GM18907 (cell line): Measurements from ENCODE around the gene ELAPOR1.

Source experiments
- ATAC-seq: cut with Tn5 transposase; IDR thresholded peaks from one replicate; pipeline ENCODE4 v1.9.1; 2021; ENCODE audit warnings: mild to moderate bottlenecking, moderate library complexity; ENCODE audit not compliant: unreplicated experiment

Gene ELAPOR1

DNA sequence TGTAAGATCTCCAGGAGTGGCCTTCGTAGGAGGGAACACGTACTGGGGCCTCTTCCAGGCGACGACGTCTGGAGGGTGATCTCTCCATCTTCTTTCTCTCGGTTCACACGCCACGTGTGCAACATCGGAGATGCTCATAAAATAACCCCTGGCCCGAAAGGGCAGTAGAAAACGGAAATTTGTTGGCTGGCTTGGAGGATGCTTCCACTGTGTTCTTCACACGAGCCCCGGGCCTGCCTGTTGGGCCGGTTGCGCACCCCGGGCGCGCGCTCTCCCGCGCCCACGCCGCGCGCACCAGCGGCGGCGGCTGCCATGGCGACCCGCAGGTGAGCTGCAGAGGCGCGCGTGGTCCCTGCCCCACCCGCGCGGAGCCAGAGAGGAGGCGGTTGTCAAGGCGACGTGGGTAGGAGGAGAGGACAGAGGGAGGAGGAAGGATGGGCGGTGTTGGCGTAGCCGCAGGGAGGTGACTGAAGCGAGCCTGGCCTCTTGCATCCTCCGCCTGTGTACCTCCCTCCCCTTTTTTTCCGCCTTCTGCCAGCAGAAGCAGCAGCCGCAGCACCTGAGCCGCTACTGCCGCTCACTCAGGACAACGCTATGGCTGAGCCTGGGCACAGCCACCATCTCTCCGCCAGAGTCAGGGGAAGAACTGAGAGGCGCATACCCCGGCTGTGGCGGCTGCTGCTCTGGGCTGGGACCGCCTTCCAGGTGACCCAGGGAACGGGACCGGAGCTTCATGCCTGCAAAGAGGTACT lies at the start of gene ELAPOR1:
ELAPOR1 (plus strand) TSS at position 526 of the 752 bp plus-strand sequence; CDS start at position 595, 69 bp downstream.
- ATAC-seq = peak; percentile 67

- no peak for ATAC-seq
These were observed 48.8 kb upstream of the ELAPOR1 start for GRCh38 chr1:109065137-109065536.

DNA sequence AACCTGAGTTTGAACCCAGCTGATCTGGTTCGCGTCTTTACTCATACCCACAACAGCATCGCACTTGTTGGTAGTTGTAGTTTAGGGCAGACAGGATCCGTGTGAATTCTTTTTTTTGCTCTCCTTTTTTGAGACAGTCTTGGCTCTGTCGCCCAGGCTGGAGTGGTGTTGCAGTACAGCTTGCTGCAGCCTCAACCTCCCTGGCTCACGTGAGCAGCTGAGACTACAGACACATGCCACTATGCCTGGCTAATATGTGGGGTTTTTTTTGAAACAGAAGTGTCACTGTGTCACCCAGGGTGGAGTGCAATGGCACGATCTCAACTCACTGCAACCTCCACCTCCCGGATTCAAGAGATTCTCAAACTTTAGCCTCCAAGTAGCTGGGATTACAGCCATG lies 46.0 kb upstream of the ELAPOR1 start:
- no peak for ATAC-seq

DNA sequence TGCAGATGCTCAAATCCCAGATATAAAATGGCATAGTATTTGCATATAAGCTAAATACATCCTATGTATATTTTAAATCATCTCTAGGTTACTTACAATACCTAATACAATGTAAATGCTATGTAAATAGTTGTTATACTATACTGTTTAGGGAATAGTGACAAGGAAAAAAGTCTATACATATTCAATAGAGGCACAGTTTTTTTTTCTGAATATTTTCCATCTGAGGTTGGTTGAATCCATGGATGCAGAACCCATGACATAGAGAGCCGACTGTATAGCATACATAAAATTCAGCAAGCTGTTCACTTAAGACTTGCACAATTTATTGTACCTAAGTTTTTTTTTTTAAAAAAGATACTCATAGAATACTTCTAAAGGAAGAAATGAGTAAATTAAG lies 44.6 kb upstream of the ELAPOR1 start:
- ATAC-seq = no peak

GRCh38 chr1:109075531-109076490 lies 38.1 kb upstream of the ELAPOR1 start, which contains the start of gene TAF13:
Gene TAF13 (minus strand): TSS chr1:109076003. CDS start chr1:109075947, 56 bp downstream.
- peak; percentile 97 for ATAC-seq

DNA sequence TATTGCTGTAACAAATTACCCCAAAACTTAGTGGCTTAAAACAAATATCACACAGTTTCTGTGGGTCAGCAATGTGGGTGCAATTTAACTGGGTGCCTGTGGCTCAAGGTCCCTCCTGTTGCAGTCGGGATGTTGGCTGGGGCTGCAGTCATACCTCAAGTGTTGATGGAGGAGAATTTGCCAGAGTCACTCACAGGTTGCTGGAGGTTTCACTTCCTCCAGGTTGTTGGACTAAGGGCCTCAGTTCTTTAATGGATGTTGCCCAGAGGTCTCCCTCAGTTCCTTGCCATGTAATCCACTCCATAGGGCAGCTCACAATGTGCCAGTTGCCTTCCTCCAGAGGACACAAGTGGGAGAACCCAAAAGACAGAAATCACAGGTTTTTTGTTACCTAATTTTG lies 35.6 kb upstream of the ELAPOR1 start:
- ATAC-seq = no peak

DNA sequence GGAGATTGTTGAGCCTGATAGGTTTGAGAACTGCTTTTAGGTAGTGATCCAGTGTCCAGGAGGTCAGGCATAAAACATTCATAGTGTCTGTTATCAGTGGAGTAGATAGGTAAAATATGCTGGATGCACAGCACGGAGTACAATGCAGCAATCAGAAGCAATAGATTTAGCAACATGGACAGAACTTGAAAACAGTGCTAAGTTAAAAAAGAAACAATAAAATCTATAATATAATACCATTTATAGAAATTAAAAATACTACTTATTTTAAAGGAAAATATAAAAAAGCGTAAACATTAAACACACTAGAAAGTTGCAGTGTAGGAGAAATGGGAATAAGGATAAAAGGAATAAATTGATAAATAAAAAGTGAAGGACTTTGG lies 34.7 kb upstream of the ELAPOR1 start:
- no peak for ATAC-seq

- no peak for ATAC-seq
These were observed 33.4 kb upstream of the ELAPOR1 start for GRCh38 chr1:109080441-109081082.

- ATAC-seq = no peak
These were observed 30.4 kb upstream of the ELAPOR1 start for GRCh38 chr1:109083501-109083900.

DNA sequence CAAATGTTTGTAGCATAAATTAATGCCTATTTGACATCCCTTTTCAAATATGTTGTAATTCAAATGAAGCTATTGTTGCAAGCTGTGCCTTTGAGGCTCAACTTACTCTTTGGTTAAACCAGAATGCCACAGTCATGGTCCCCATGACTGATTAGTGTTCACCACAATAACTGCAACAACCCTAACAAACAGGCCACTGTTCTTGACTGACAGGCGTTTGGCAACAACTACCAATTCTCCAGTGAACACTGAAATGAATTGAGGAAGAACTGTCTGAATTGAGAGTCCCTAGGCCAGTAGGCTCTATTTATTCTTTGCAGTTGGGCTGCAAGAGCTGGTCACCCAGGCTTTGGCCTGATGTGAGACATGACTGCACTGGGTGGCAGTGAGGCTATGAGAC lies 30.0 kb upstream of the ELAPOR1 start:
- ATAC-seq = no peak

- no peak for ATAC-seq
These were observed 29.1 kb upstream of the ELAPOR1 start for GRCh38 chr1:109084563-109085517.

- ATAC-seq = no peak
These were observed 24.5 kb upstream of the ELAPOR1 start for GRCh38 chr1:109089242-109090015.

DNA sequence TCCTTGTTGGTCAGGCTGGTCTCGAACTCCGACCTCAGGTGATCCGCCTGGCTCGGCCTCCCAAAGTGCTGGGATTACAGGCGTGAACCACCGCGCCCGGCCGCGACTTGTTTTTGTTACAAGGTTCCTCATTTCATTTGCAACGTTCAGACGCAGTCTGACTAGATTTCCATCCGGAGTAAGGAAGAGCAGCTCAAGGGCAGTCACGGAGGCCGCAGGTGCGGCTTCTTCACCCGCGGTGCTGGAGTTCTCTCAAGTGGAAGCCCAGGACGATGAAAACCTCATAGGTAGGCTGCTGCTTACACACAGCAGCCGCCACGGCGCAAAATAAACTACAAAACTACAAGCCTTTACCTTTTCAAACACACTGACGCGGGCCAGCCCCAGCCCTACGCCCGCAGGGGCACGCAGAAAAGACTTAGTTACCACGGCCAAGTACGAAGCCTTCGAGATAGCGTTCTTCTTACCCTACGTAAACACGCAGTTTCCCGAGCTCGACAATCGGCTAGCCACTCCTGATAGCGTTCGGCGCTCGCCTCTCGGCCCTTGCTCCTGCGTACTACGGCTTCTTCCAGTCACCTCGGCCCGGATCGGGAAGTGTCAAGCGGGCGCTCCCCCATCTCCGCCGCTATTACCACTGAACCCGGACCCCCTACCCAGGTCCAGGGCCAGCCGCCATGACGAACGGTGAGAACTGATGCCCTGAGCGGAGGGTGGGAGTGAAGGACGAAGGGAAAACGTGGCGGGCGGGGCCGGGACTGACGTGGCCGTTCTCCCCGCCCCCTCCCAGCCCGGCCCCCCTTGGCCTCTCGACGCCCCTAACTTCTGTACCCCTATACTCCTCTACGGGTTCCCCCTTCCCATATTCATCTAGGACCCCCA lies 23.5 kb upstream of the ELAPOR1 start, which contains the start of gene TMEM167B:
TMEM167B (plus strand) TSS at position 569 of the 882 bp plus-strand sequence; CDS start at position 678, 109 bp downstream.
- ATAC-seq = peak; percentile 92

DNA sequence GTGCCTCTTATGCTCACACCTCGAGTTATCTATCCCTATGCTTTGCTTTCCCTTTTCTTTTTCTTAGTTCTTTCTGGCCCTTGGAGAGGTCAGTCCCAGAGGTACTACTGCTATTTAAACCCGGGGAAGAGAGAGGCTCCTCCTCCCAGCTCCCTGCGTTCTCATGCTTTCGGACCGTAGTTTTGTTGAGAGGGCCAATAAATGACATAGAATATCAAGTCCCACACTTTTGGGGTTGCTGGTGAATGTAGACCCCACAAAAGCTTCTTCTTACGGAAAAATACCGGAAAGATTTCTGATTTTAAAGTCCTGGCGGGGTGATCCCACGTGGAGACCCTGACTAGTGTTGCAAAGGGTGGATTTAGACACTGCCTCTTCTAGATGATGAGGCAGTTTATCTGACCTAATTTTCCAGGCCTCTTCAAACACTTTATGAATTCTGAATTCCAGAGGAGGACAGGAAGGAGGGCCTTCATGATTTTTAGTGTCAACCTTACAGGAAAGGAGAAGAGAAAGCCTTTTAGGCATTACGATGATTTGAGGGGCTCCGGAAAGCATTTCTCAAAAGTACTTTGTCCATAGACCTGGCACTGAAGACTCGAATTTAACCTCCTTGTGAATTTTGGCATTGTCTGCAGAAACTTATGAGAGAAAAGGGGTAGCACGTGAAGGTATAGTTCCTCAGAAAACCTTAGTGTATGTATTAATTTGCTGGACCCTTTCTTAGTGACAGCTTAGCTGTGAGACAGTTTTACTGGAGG lies 22.7 kb upstream of the ELAPOR1 start:
- ATAC-seq = peak; percentile 52

- ATAC-seq = no peak
These were observed 22.1 kb upstream of the ELAPOR1 start for GRCh38 chr1:109091839-109092193.

GRCh38 chr1:109094377-109094803 lies 19.5 kb upstream of the ELAPOR1 start:
- ATAC-seq = no peak

GRCh38 chr1:109094871-109095270 lies 19.0 kb upstream of the ELAPOR1 start:
- no peak for ATAC-seq

GRCh38 chr1:109095631-109096030 lies 18.3 kb upstream of the ELAPOR1 start:
- no peak for ATAC-seq
